GM12891 (cell line): Measurements from ENCODE around the gene CD4.

ENCODE experiments used
- POLR2A ChIP-seq: IDR thresholded peaks from 2 replicates; pipeline ENCODE4 v1.6.1; 2011; ENCODE audit warnings: low read depth, low read length, control low read depth
- POLR2AphosphoS5 ChIP-seq: IDR thresholded peaks from 2 replicates; pipeline ENCODE4 v1.6.1; 2011; ENCODE audit warnings: low read depth, low read length, control low read depth

- peak; percentile 98 for TF ChIP-seq POLR2A
- TF ChIP-seq POLR2AphosphoS5, result peak; percentile 98
Measured at GRCh38 chr12:6867413-6868210, 78.3 kb downstream of the CD4 start, which contains the start of gene TPI1.
